ENCODE results near the gene DBNDD1.

- TF ChIP-seq EZH2phosphoT487 (IDR thresholded peaks at IDR 0.05; ENCODE audit: unreplicated experiment) (no peak), CTCF (conservative IDR thresholded peaks at IDR 0.05; ENCODE audit: low read depth in 2 of 2) (no peak), REST (IDR thresholded peaks at IDR 0.05; ENCODE audit: unreplicated experiment) (no peak)
Observed at GRCh38 chr16:90007015-90007414, 12.2 kb downstream of the DBNDD1 start.
